Activated T-helper 1 cell treated with anti-CD3 and anti-CD28 coated beads, Interleukin-12 subunit alpha, Interleukin-12 subunit beta, Interleukin-2, Interleukin-4 antibody, amounts not matched to agents 30 ng/mL and 10 ng/mL and 1 ng/mL, durations not matched to agents 14 hours and 24 hours and 36 hours (primary cell): Measurements from ENCODE around the gene CCM2. TPM values are rescaled to one million over a fixed set of nuclear protein-coding genes. Genes with fewer than 3 reads are reported as not detected.
"Not testable (repeated sequence)": the region's sequence is repeated elsewhere in the genome, so short reads cannot be mapped to it uniquely, and the experiment has no call there.

Experiments used
- DNase-seq: peaks from one replicate; pipeline ENCODE4 v3.0.0; 2021; ENCODE audit warnings: low spot score
- H3K27ac Mint-ChIP-seq: one replicate; pipeline ENCODE4 v1.8.0; 2021; ENCODE audit warnings: mild to moderate bottlenecking, mixed read lengths
- H3K27me3 Mint-ChIP-seq: one replicate; pipeline ENCODE4 v1.8.0; 2022; ENCODE audit warnings: mild to moderate bottlenecking, moderate library complexity, mixed read lengths; ENCODE audit not compliant: insufficient read depth
- H3K36me3 Mint-ChIP-seq: one replicate; pipeline ENCODE4 v1.8.0; 2021; ENCODE audit warnings: low read depth, mixed read lengths
- H3K4me1 Mint-ChIP-seq: one replicate; pipeline ENCODE4 v1.8.0; 2021; ENCODE audit warnings: low read depth, mixed read lengths
- H3K4me3 Mint-ChIP-seq: one replicate; pipeline ENCODE4 v1.8.0; 2021; ENCODE audit warnings: mild to moderate bottlenecking, moderate library complexity, mixed read lengths
- H3K9me3 Mint-ChIP-seq: one replicate; pipeline ENCODE4 v1.8.0; 2021; ENCODE audit warnings: mixed read lengths
- intact Hi-C: fragments of 100-400 bp; cut with micrococcal nuclease; formaldehyde crosslinking; loops from one replicate; pipeline ENCODE4 v1.15.1; 2024
- total RNA-seq: library from RNA; stranded (reverse); gene quantifications from 2 replicates; pipeline ENCODE4 v1.2.3, GENCODE V29; 2022

Gene CCM2
- total RNA-seq, 1 donor from 2014 or later: 65.5 TPM

GRCh38 chr7:45028138-45028919, 28.3 kb downstream of the CCM2 start:
- DNase-seq: no peak
- no peaks in the 10 kb centered on the region for H3K9me3 Mint-ChIP-seq

GRCh38 chr7:45028920-45029344, 28.9 kb downstream of the CCM2 start:
- Mint-ChIP-seq H3K36me3 (peaks cover 41% of the 10 kb centered on the region), H3K27me3 (no peaks in the 10 kb centered on the region), H3K9me3 (no peaks in the 10 kb centered on the region), H3K27ac (peak overlapping the region; percentile 93), H3K4me3 (peak overlapping the region; percentile 92), H3K4me1 (peaks cover 84% of the 10 kb centered on the region)
- intact Hi-C loops: loop anchor here (1.0 kb wide), 2 partner anchors 49 to 82 kb away; partner anchors contain the start of gene TBRG4
- DNase-seq: no peak

More at GRCh38 chr7:45028138-45028919, 28.3 kb downstream of the CCM2 start:
- no peaks in the 10 kb centered on the region for H3K27me3 Mint-ChIP-seq
- H3K4me3 Mint-ChIP-seq: peak overlapping the region; percentile 92
- H3K27ac Mint-ChIP-seq: peak overlapping the region; percentile 93
- intact Hi-C loops: loop anchor here (1.0 kb wide), 2 partner anchors 48 to 83 kb away; partner anchors contain the start of gene TBRG4
- H3K36me3 Mint-ChIP-seq: peaks cover 40% of the 10 kb centered on the region
- H3K4me1 Mint-ChIP-seq: peaks cover 81% of the 10 kb centered on the region

- Mint-ChIP-seq H3K36me3 (peaks cover 30% of the 10 kb centered on the region), H3K4me3 (peak overlapping the region; percentile 44), H3K9me3 (no peaks in the 10 kb centered on the region), H3K27ac (peak overlapping the region; percentile 47), H3K27me3 (no peaks in the 10 kb centered on the region), H3K4me1 (peaks cover 76% of the 10 kb centered on the region)
- DNase-seq: no peak
- intact Hi-C loops: no loop called here
These were observed 31.8 kb downstream of the CCM2 start for GRCh38 chr7:45031829-45032228.

- H3K27me3 Mint-ChIP-seq: no peaks in the 10 kb centered on the region
- H3K4me1 Mint-ChIP-seq: peaks cover 75% of the 10 kb centered on the region
- intact Hi-C loops: no loop called here
- peak overlapping the region; percentile 15 for H3K4me3 Mint-ChIP-seq
- no peaks in the 10 kb centered on the region for H3K9me3 Mint-ChIP-seq
- H3K27ac Mint-ChIP-seq: peak overlapping the region; percentile 59
- H3K36me3 Mint-ChIP-seq: peaks cover 31% of the 10 kb centered on the region
- no peak for DNase-seq
These were observed 32.4 kb downstream of the CCM2 start for GRCh38 chr7:45032421-45032820.

- intact Hi-C loops: no loop called here
- Mint-ChIP-seq H3K9me3 (no peaks in the 10 kb centered on the region), H3K4me3 (peak overlapping the region; percentile 15), H3K36me3 (peaks cover 31% of the 10 kb centered on the region), H3K27ac (peak overlapping the region; percentile 51), H3K4me1 (peaks cover 75% of the 10 kb centered on the region), H3K27me3 (no peaks in the 10 kb centered on the region)
- DNase-seq: no peak
These were observed 33.4 kb downstream of the CCM2 start for GRCh38 chr7:45033261-45033930.

GRCh38 chr7:45033931-45034290, 33.9 kb downstream of the CCM2 start:
- no peaks in the 10 kb centered on the region for H3K9me3 Mint-ChIP-seq
- H3K4me3 Mint-ChIP-seq: no peak overlapping the region
- intact Hi-C loops: no loop called here
- no peaks in the 10 kb centered on the region for H3K27me3 Mint-ChIP-seq
- H3K36me3 Mint-ChIP-seq: peaks cover 36% of the 10 kb centered on the region
- H3K4me1 Mint-ChIP-seq: peaks cover 74% of the 10 kb centered on the region
- H3K27ac Mint-ChIP-seq: peak overlapping the region; percentile 63
- no peak for DNase-seq

- Mint-ChIP-seq H3K4me1 (peaks cover 66% of the 10 kb centered on the region), H3K36me3 (peaks cover 36% of the 10 kb centered on the region)
- H3K27me3 Mint-ChIP-seq, H3K4me3 Mint-ChIP-seq, H3K27ac Mint-ChIP-seq, H3K9me3 Mint-ChIP-seq, intact Hi-C loops, DNase-seq: not testable (repeated sequence)
These were observed 34.7 kb downstream of the CCM2 start for GRCh38 chr7:45034710-45035109.

- H3K4me3 Mint-ChIP-seq: peak overlapping the region; percentile 6
- H3K27me3 Mint-ChIP-seq: no peaks in the 10 kb centered on the region
- intact Hi-C loops: no loop called here
- DNase-seq: no peak
- H3K36me3 Mint-ChIP-seq: peaks cover 34% of the 10 kb centered on the region
- H3K27ac Mint-ChIP-seq: peak overlapping the region; percentile 49
- H3K4me1 Mint-ChIP-seq: peaks cover 63% of the 10 kb centered on the region
- H3K9me3 Mint-ChIP-seq: no peaks in the 10 kb centered on the region
These were observed 35.4 kb downstream of the CCM2 start for GRCh38 chr7:45035371-45035770.

- Mint-ChIP-seq H3K4me1 (peaks cover 64% of the 10 kb centered on the region), H3K4me3 (peak overlapping the region; percentile 71), H3K27me3 (no peaks in the 10 kb centered on the region), H3K9me3 (no peaks in the 10 kb centered on the region), H3K36me3 (peaks cover 38% of the 10 kb centered on the region), H3K27ac (peak overlapping the region; percentile 88)
- intact Hi-C loops: loop anchor here (2.0 kb wide), 3 partner anchors 15 to 59 kb away; no protein-coding TSS in a partner anchor
- no peak for DNase-seq
These were observed 35.9 kb downstream of the CCM2 start for GRCh38 chr7:45035893-45036292.

- no peak for DNase-seq
- intact Hi-C loops: loop anchor here (2.0 kb wide), 3 partner anchors 16 to 60 kb away; no protein-coding TSS in a partner anchor
- H3K4me3 Mint-ChIP-seq: peak overlapping the region; percentile 71
- H3K27me3 Mint-ChIP-seq: no peaks in the 10 kb centered on the region
- no peaks in the 10 kb centered on the region for H3K9me3 Mint-ChIP-seq
- peak overlapping the region; percentile 88 for H3K27ac Mint-ChIP-seq
- peaks cover 42% of the 10 kb centered on the region for H3K36me3 Mint-ChIP-seq
- H3K4me1 Mint-ChIP-seq: peaks cover 64% of the 10 kb centered on the region
These were observed 36.3 kb downstream of the CCM2 start for GRCh38 chr7:45036317-45036716.

- H3K9me3 Mint-ChIP-seq: no peaks in the 10 kb centered on the region
- peaks cover 47% of the 10 kb centered on the region for H3K36me3 Mint-ChIP-seq
- intact Hi-C loops: loop anchor here (2.0 kb wide), 3 partner anchors 16 to 60 kb away; no protein-coding TSS in a partner anchor
- DNase-seq: no peak
- H3K27ac Mint-ChIP-seq: peak overlapping the region; percentile 88
- H3K4me3 Mint-ChIP-seq: peak overlapping the region; percentile 71
- H3K27me3 Mint-ChIP-seq: no peaks in the 10 kb centered on the region
- peaks cover 62% of the 10 kb centered on the region for H3K4me1 Mint-ChIP-seq
These were observed 36.8 kb downstream of the CCM2 start for GRCh38 chr7:45036796-45037195.

- H3K27ac Mint-ChIP-seq: peak overlapping the region; percentile 63
- H3K36me3 Mint-ChIP-seq: peaks cover 55% of the 10 kb centered on the region
- no peak for DNase-seq
- peaks cover 61% of the 10 kb centered on the region for H3K4me1 Mint-ChIP-seq
- H3K4me3 Mint-ChIP-seq: peak overlapping the region; percentile 58
- intact Hi-C loops: loop anchor here (2.0 kb wide), 3 partner anchors 17 to 61 kb away; no protein-coding TSS in a partner anchor
- H3K9me3 Mint-ChIP-seq: no peaks in the 10 kb centered on the region
- no peaks in the 10 kb centered on the region for H3K27me3 Mint-ChIP-seq
These were observed 37.9 kb downstream of the CCM2 start for GRCh38 chr7:45037876-45038275.

GRCh38 chr7:45039106-45039505, 39.1 kb downstream of the CCM2 start:
- no peak for DNase-seq
- peak overlapping the region; percentile 47 for H3K27ac Mint-ChIP-seq
- no peaks in the 10 kb centered on the region for H3K9me3 Mint-ChIP-seq
- no peaks in the 10 kb centered on the region for H3K27me3 Mint-ChIP-seq
- H3K36me3 Mint-ChIP-seq: peaks cover 57% of the 10 kb centered on the region
- intact Hi-C loops: no loop called here
- H3K4me1 Mint-ChIP-seq: peaks cover 58% of the 10 kb centered on the region
- H3K4me3 Mint-ChIP-seq: no peak overlapping the region
